Liver (tissue), 3 donors: Measurements from ENCODE around the gene HLCS.

Experiments
- ATF3 ChIP-seq: IDR thresholded peaks from 2 replicates; pipeline ENCODE4 v1.6.1; 2016; ENCODE audit warnings: antibody characterized with exemption
- EGR1 ChIP-seq, 2 donors: IDR thresholded peaks; 2 replicates each; pipeline ENCODE4 v1.6.1; 2016 to 2018; ENCODE audit warnings: antibody characterized with exemption in 2 of 2, low read depth in 2 of 2
- FOXA1 ChIP-seq: IDR thresholded peaks from 2 replicates; pipeline ENCODE4 v1.6.1; 2016; ENCODE audit warnings: antibody characterized with exemption
- GABPA ChIP-seq, 2 donors: IDR thresholded peaks in 1 of 2; conservative IDR thresholded peaks in 1 of 2; 2 replicates each; pipeline ENCODE4 v1.6.1; 2016; ENCODE audit warnings: antibody characterized with exemption in 2 of 2, mild to moderate bottlenecking in 1 of 2, moderate library complexity in 1 of 2
- HNF4A ChIP-seq, 2 donors: conservative IDR thresholded peaks; 2 replicates each; pipeline ENCODE4 v1.6.1; 2016; ENCODE audit warnings: antibody characterized with exemption in 2 of 2, mild to moderate bottlenecking in 2 of 2
- HNF4G ChIP-seq: IDR thresholded peaks from 2 replicates; pipeline ENCODE4 v1.6.1; 2016; ENCODE audit warnings: antibody characterized with exemption
- MAX ChIP-seq: IDR thresholded peaks from 2 replicates; pipeline ENCODE4 v1.6.1; 2016; ENCODE audit warnings: antibody characterized with exemption
- NR2F2 ChIP-seq: IDR thresholded peaks from 2 replicates; pipeline ENCODE4 v1.6.1; 2016; ENCODE audit warnings: antibody characterized with exemption
- RAD21 ChIP-seq, 2 donors: IDR thresholded peaks; 2 replicates each; pipeline ENCODE4 v1.6.1; 2016; ENCODE audit warnings: antibody characterized with exemption in 2 of 2, mild to moderate bottlenecking in 2 of 2
- TAF1 ChIP-seq: conservative IDR thresholded peaks from 2 replicates; pipeline ENCODE4 v1.6.1; 2016; ENCODE audit warnings: antibody characterized with exemption, mild to moderate bottlenecking
- YY1 ChIP-seq: IDR thresholded peaks from 2 replicates; pipeline ENCODE4 v1.6.1; 2016; ENCODE audit warnings: antibody characterized with exemption, mild to moderate bottlenecking
- TF ChIP-seq, protein P1 (sequence below): fragments of 150-350 bp; IDR thresholded peaks from 2 replicates; pipeline ENCODE4 v1.5.1; 2017; ENCODE audit warnings: improper control_type of control experiment, low read depth, low read length; ENCODE audit not compliant: missing input control
- TF ChIP-seq, protein P2 (sequence below): IDR thresholded peaks from 2 replicates; pipeline ENCODE4 v1.6.1; 2016; ENCODE audit warnings: antibody characterized with exemption
- TF ChIP-seq, protein P3 (sequence below): IDR thresholded peaks from 2 replicates; pipeline ENCODE4 v1.6.1; 2016; ENCODE audit warnings: antibody characterized with exemption, mild to moderate bottlenecking
- donor health status: healthy.
- donor health status: healthy.

DNA sequence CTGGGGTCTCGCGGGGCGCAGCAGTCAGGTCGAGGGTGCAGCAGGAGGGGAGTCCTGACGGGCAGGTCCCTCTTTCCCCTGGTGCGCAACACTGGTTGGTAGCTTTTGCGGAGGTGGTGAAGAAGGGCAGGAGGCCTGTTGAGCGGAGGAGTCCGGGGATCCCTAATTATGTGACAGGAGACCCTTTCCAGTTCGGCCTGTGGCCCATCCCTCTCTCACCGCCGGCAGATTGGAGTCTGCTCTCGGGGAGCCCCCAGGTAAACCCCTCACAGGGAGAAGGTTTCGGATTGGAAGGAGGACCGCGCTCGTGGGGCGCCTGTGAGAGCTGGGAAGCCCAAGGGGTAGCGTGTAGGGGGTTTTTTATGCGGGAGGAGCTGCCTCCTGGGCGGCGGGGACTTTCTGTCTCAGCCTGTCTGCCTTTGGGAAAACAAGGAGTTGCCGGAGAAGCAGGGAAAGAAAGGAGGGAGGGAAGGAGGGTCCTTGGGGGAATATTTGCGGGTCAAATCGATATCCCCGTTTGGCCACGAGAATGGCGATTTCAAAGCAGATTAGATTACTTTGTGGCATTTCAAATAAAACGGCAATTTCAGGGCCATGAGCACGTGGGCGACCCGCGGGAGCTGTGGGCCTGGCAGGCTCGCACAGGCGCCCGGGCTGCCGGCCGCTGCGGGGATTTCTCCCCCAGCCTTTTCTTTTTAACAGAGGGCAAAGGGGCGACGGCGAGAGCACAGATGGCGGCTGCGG lies 258.0 kb downstream of the HLCS start:
- TF ChIP-seq, protein P1, sequence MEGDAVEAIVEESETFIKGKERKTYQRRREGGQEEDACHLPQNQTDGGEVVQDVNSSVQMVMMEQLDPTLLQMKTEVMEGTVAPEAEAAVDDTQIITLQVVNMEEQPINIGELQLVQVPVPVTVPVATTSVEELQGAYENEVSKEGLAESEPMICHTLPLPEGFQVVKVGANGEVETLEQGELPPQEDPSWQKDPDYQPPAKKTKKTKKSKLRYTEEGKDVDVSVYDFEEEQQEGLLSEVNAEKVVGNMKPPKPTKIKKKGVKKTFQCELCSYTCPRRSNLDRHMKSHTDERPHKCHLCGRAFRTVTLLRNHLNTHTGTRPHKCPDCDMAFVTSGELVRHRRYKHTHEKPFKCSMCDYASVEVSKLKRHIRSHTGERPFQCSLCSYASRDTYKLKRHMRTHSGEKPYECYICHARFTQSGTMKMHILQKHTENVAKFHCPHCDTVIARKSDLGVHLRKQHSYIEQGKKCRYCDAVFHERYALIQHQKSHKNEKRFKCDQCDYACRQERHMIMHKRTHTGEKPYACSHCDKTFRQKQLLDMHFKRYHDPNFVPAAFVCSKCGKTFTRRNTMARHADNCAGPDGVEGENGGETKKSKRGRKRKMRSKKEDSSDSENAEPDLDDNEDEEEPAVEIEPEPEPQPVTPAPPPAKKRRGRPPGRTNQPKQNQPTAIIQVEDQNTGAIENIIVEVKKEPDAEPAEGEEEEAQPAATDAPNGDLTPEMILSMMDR: no peak
- TF ChIP-seq EGR1 (IDR thresholded peaks at IDR 0.05; ENCODE audit: low read depth in 2 of 2): no peak
- no peak for TF ChIP-seq TAF1
- no peak for TF ChIP-seq ATF3
- TF ChIP-seq RAD21 (IDR thresholded peaks at IDR 0.05): no peak
- TF ChIP-seq, protein P2, sequence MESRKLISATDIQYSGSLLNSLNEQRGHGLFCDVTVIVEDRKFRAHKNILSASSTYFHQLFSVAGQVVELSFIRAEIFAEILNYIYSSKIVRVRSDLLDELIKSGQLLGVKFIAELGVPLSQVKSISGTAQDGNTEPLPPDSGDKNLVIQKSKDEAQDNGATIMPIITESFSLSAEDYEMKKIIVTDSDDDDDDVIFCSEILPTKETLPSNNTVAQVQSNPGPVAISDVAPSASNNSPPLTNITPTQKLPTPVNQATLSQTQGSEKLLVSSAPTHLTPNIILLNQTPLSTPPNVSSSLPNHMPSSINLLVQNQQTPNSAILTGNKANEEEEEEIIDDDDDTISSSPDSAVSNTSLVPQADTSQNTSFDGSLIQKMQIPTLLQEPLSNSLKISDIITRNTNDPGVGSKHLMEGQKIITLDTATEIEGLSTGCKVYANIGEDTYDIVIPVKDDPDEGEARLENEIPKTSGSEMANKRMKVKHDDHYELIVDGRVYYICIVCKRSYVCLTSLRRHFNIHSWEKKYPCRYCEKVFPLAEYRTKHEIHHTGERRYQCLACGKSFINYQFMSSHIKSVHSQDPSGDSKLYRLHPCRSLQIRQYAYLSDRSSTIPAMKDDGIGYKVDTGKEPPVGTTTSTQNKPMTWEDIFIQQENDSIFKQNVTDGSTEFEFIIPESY: no peak
- no peak for TF ChIP-seq FOXA1
- TF ChIP-seq MAX: no peak
- TF ChIP-seq, protein P3, sequence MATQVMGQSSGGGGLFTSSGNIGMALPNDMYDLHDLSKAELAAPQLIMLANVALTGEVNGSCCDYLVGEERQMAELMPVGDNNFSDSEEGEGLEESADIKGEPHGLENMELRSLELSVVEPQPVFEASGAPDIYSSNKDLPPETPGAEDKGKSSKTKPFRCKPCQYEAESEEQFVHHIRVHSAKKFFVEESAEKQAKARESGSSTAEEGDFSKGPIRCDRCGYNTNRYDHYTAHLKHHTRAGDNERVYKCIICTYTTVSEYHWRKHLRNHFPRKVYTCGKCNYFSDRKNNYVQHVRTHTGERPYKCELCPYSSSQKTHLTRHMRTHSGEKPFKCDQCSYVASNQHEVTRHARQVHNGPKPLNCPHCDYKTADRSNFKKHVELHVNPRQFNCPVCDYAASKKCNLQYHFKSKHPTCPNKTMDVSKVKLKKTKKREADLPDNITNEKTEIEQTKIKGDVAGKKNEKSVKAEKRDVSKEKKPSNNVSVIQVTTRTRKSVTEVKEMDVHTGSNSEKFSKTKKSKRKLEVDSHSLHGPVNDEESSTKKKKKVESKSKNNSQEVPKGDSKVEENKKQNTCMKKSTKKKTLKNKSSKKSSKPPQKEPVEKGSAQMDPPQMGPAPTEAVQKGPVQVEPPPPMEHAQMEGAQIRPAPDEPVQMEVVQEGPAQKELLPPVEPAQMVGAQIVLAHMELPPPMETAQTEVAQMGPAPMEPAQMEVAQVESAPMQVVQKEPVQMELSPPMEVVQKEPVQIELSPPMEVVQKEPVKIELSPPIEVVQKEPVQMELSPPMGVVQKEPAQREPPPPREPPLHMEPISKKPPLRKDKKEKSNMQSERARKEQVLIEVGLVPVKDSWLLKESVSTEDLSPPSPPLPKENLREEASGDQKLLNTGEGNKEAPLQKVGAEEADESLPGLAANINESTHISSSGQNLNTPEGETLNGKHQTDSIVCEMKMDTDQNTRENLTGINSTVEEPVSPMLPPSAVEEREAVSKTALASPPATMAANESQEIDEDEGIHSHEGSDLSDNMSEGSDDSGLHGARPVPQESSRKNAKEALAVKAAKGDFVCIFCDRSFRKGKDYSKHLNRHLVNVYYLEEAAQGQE: no peak
- no peak for TF ChIP-seq GABPA (IDR thresholded peaks at IDR 0.05 in 1 of 2, conservative IDR thresholded peaks at IDR 0.05 in 1 of 2)
- TF ChIP-seq YY1: no peak
- TF ChIP-seq NR2F2: no peak
- TF ChIP-seq HNF4A (conservative IDR thresholded peaks at IDR 0.05): no peak
- TF ChIP-seq HNF4G: no peak
